SK-N-SH treated with all-trans-retinoic acid at 6 μM for 48 hours (cell line): ENCODE data around the gene PDCD4.

Source experiments
- CREB5 ChIP-seq: fragments of 250-450 bp; sonication (Bioruptor Pico); IDR thresholded peaks from 2 replicates; pipeline ENCODE4 v1.5.1; 2020; ENCODE audit warnings: low read depth, mild to moderate bottlenecking, moderate library complexity
- GLIS3 ChIP-seq: fragments of 250-450 bp; sonication (Bioruptor Pico); IDR thresholded peaks from 2 replicates; pipeline ENCODE4 v1.5.0; 2020; ENCODE audit warnings: mild to moderate bottlenecking, moderate library complexity
- PATZ1 ChIP-seq: fragments of 250-450 bp; sonication (Bioruptor Pico); IDR thresholded peaks from 2 replicates; pipeline ENCODE4 v1.8.0; 2020; ENCODE audit warnings: mild to moderate bottlenecking, moderate library complexity, borderline replicate concordance
- RARB ChIP-seq: fragments of 250-450 bp; sonication (Bioruptor Pico); IDR thresholded peaks from 2 replicates; pipeline ENCODE4 v1.8.0; 2021; ENCODE audit warnings: mild to moderate bottlenecking, moderate library complexity
- ZFP30 ChIP-seq: fragments of 450-650 bp; formaldehyde crosslinking; IDR thresholded peaks from 2 replicates; pipeline ENCODE4 v1.5.0; 2022; ENCODE audit warnings: mild to moderate bottlenecking, moderate library complexity

GRCh38 chr10:110916554-110917346 is 45.0 kb downstream of the PDCD4 start:
- TF ChIP-seq PATZ1 (no peak), CREB5 (CRISPR knock-in tag) (no peak), RARB (no peak), GLIS3 (CRISPR knock-in tag) (no peak), ZFP30 (CRISPR knock-in tag) (no peak)
